Measurements from ENCODE around the gene CEP89. TPM values are rescaled to one million over a fixed set of nuclear protein-coding genes. Genes with fewer than 3 reads are reported as not detected.
"Not testable (repeated sequence)": the region's sequence is repeated elsewhere in the genome, so short reads cannot be mapped to it uniquely, and the experiment has no call there.

CEP89 gene
- total RNA-seq, 2 donors from 2014 or later = 19.3 to 20.6 TPM

- TF ChIP-seq CTCF (IDR thresholded peaks at IDR 0.05) (no peak), POLR2AphosphoS5 (IDR thresholded peaks at IDR 0.05) (no peak), POLR2A (IDR thresholded peaks at IDR 0.05) (no peak)
- H3K36me3 ChIP-seq = no peaks in the 10 kb centered on the region
These were observed 128.0 kb downstream of the CEP89 start for GRCh38 chr19:32843716-32844245.

GRCh38 chr19:32842061-32842460, 129.7 kb downstream of the CEP89 start:
- intact Hi-C loops (cut with DNase I) = no loop called here
- no peak for DNase-seq (ENCODE audit: low spot score)
- WGBS = 61% methylated on average over 8 of the region's 8 CpGs
- Histone ChIP-seq H3K27me3 (replicated peaks; ENCODE audit: insufficient read depth) (no peaks in the 10 kb centered on the region), H3K4me3 (no peak overlapping the region), H3K36me3 (no peaks in the 10 kb centered on the region), H3K9me3 (no peaks in the 10 kb centered on the region), H3K4me1 (replicated peaks) (no peaks in the 10 kb centered on the region), H3K27ac (no peak overlapping the region)
- no peak for TF ChIP-seq POLR2AphosphoS5 (IDR thresholded peaks at IDR 0.05)
- no peak for TF ChIP-seq POLR2A (IDR thresholded peaks at IDR 0.05)
- TF ChIP-seq CTCF (IDR thresholded peaks at IDR 0.05) = no peak

More at GRCh38 chr19:32843716-32844245, 128.0 kb downstream of the CEP89 start:
- Histone ChIP-seq H3K27ac (no peak overlapping the region), H3K9me3 (no peaks in the 10 kb centered on the region), H3K27me3 (replicated peaks; ENCODE audit: insufficient read depth) (no peaks in the 10 kb centered on the region), H3K4me1 (replicated peaks) (no peaks in the 10 kb centered on the region), H3K4me3 (no peak overlapping the region)
- intact Hi-C loops (cut with DNase I) = no loop called here
- DNase-seq (ENCODE audit: low spot score) = no peak
- WGBS = 95% methylated on average over 19 of the region's 19 CpGs

- H3K9me3 ChIP-seq = no peaks in the 10 kb centered on the region
- no peaks in the 10 kb centered on the region for H3K27me3 ChIP-seq (replicated peaks; ENCODE audit: insufficient read depth)
- 75% methylated on average over 7 of the region's 7 CpGs for WGBS
- intact Hi-C loops (cut with DNase I) = no loop called here
- no peaks in the 10 kb centered on the region for H3K36me3 ChIP-seq
- TF ChIP-seq CTCF (IDR thresholded peaks at IDR 0.05) = no peak
- no peak for TF ChIP-seq POLR2A (IDR thresholded peaks at IDR 0.05)
- TF ChIP-seq POLR2AphosphoS5 (IDR thresholded peaks at IDR 0.05) = no peak
- H3K4me1 ChIP-seq (replicated peaks) = no peaks in the 10 kb centered on the region
- no peak for DNase-seq (ENCODE audit: low spot score)
- H3K4me3 ChIP-seq = no peak overlapping the region
- no peak overlapping the region for H3K27ac ChIP-seq
These were observed 134.2 kb downstream of the CEP89 start for GRCh38 chr19:32837531-32837930.

- H3K9me3 ChIP-seq; H3K4me1 ChIP-seq (replicated peaks); DNase-seq (ENCODE audit: low spot score); H3K36me3 ChIP-seq; H3K27ac ChIP-seq; H3K27me3 ChIP-seq (replicated peaks; ENCODE audit: insufficient read depth); H3K4me3 ChIP-seq; intact Hi-C loops (cut with DNase I): not testable (repeated sequence)
- WGBS = 93% methylated on average over 7 of the region's 7 CpGs
These were observed 138.4 kb downstream of the CEP89 start for GRCh38 chr19:32833388-32833787.

GRCh38 chr19:32832825-32833224, 138.9 kb downstream of the CEP89 start:
- H3K4me1 ChIP-seq (replicated peaks); H3K27me3 ChIP-seq (replicated peaks; ENCODE audit: insufficient read depth); intact Hi-C loops (cut with DNase I); H3K27ac ChIP-seq; DNase-seq (ENCODE audit: low spot score); H3K4me3 ChIP-seq; H3K9me3 ChIP-seq; H3K36me3 ChIP-seq: not testable (repeated sequence)
- 88% methylated on average over 7 of the region's 7 CpGs for WGBS

- H3K36me3 ChIP-seq; H3K4me3 ChIP-seq; H3K9me3 ChIP-seq; H3K27me3 ChIP-seq (replicated peaks; ENCODE audit: insufficient read depth); intact Hi-C loops (cut with DNase I); H3K27ac ChIP-seq; H3K4me1 ChIP-seq (replicated peaks); DNase-seq (ENCODE audit: low spot score): not testable (repeated sequence)
- WGBS = 95% methylated on average over 12 of the region's 12 CpGs
These were observed 139.7 kb downstream of the CEP89 start for GRCh38 chr19:32832094-32832493.
